MM.1S (cell line): ENCODE measurements around the gene SPDL1.

Source experiments
- DNase-seq: peaks from one replicate; pipeline ENCODE4 v3.0.0-alpha.2; 2015
- H2AFZ ChIP-seq: fragments of 300-600 bp; sonication (generic); 2 replicates; pipeline ENCODE4 v1.6.0; 2016; ENCODE audit warnings: antibody characterized with exemption, low read length
- H3F3A ChIP-seq: fragments of 300-600 bp; sonication (generic); 2 replicates; pipeline ENCODE4 v1.6.1; 2016; ENCODE audit warnings: mild to moderate bottlenecking, antibody characterized with exemption, low read length, moderate library complexity, mixed read lengths; ENCODE audit not compliant: insufficient read depth
- H3K27ac ChIP-seq: fragments of 300-600 bp; sonication (generic); 2 replicates; pipeline ENCODE4 v1.5.1; 2016; ENCODE audit warnings: mild to moderate bottlenecking, low read length
- H3K27me3 ChIP-seq: fragments of 300-600 bp; sonication (generic); replicated peaks from 2 replicates; pipeline ENCODE4 v1.6.0; 2016; ENCODE audit warnings: low read length; ENCODE audit not compliant: insufficient read depth
- H3K36me3 ChIP-seq: fragments of 300-600 bp; sonication (generic); replicated peaks from 2 replicates; pipeline ENCODE4 v1.6.1; 2016; ENCODE audit warnings: mild to moderate bottlenecking, low read length, mixed read lengths; ENCODE audit not compliant: insufficient read depth
- H3K4me1 ChIP-seq: fragments of 300-600 bp; sonication (generic); 2 replicates; pipeline ENCODE4 v1.6.1; 2016; ENCODE audit warnings: low read length, mixed read lengths
- H3K4me2 ChIP-seq: fragments of 300-600 bp; sonication (generic); 2 replicates; pipeline ENCODE4 v1.6.0; 2016; ENCODE audit warnings: low read depth, low read length
- H3K4me3 ChIP-seq: fragments of 300-600 bp; sonication (generic); 2 replicates; pipeline ENCODE4 v1.5.1; 2016; ENCODE audit warnings: low read length, mixed read lengths
- H3K79me2 ChIP-seq: fragments of 300-600 bp; sonication (generic); 2 replicates; pipeline ENCODE4 v1.6.1; 2016; ENCODE audit warnings: mixed run types, low read length, mixed read lengths
- H3K9ac ChIP-seq: fragments of 300-600 bp; sonication (generic); 2 replicates; pipeline ENCODE4 v1.6.1; 2016; ENCODE audit warnings: low read length, mixed read lengths
- H3K9me2 ChIP-seq: fragments of 300-600 bp; sonication (generic); replicated peaks from 2 replicates; pipeline ENCODE4 v1.6.1; 2016; ENCODE audit warnings: mild to moderate bottlenecking, low read length, mixed read lengths; ENCODE audit not compliant: insufficient read depth
- H3K9me3 ChIP-seq: fragments of 300-600 bp; sonication (generic); replicated peaks from 2 replicates; pipeline ENCODE4 v1.6.1; 2016; ENCODE audit warnings: mild to moderate bottlenecking, low read length, mixed read lengths; ENCODE audit not compliant: insufficient read depth
- H4K20me1 ChIP-seq: fragments of 300-600 bp; sonication (generic); 2 replicates; pipeline ENCODE4 v1.6.1; 2016; ENCODE audit warnings: mild to moderate bottlenecking, low read length, moderate library complexity, mixed read lengths; ENCODE audit not compliant: insufficient read depth
- CTCF ChIP-seq: fragments of 300-600 bp; sonication (generic); IDR thresholded peaks from 2 replicates; pipeline ENCODE4 v1.5.1; 2016; ENCODE audit warnings: antibody characterized with exemption, low read length, mixed read lengths
- EZH2 ChIP-seq: fragments of 300-600 bp; sonication (generic); optimal IDR thresholded peaks from 2 replicates; pipeline ENCODE3; 2017; ENCODE audit warnings: low read depth, mild to moderate bottlenecking, antibody characterized with exemption, low read length, mixed read lengths
- EZH2phosphoT487 ChIP-seq: fragments of 300-600 bp; sonication (generic); IDR thresholded peaks from 2 replicates; pipeline ENCODE4 v1.6.1; 2018; ENCODE audit warnings: antibody characterized with exemption, low read length

Gene SPDL1

GRCh38 chr5:169636477-169637084 lies 53.0 kb downstream of the SPDL1 start:
- Histone ChIP-seq H3K27ac (peak overlapping the region; percentile 53; the same call in 1 of the 2 replicates), H2AFZ (peak overlapping the region; percentile 87)

GRCh38 chr5:169637085-169637548 lies 53.5 kb downstream of the SPDL1 start, which contains the start of gene DOCK2:
TSS of gene DOCK2 (plus strand) at chr5:169637275. CDS start at chr5:169637327, 52 bp downstream.
- peak; percentile 70 for DNase-seq
- Histone ChIP-seq H3K4me2 (peak within 1 kb of the TSS; percentile 77), H2AFZ (peak within 1 kb of the TSS; percentile 87), H3K9ac (peak within 1 kb of the TSS; percentile 75), H3K36me3 (no peaks in the 10 kb centered on the region), H3K4me1 (peaks cover 9% of the 10 kb centered on the region), H3K9me2 (no peaks in the 10 kb centered on the region), H3K4me3 (peak within 1 kb of the TSS; percentile 69), H3F3A (no peaks in the 10 kb centered on the region), H3K9me3 (no peaks in the 10 kb centered on the region), H3K79me2 (peaks cover 57% of the 10 kb centered on the region), H4K20me1 (no peaks in the 10 kb centered on the region), H3K27ac (peak within 1 kb of the TSS; percentile 53; the same call in 1 of the 2 replicates), H3K27me3 (no peaks in the 10 kb centered on the region)
- TF ChIP-seq EZH2 (no peak), EZH2phosphoT487 (no peak), CTCF (no peak)

More at GRCh38 chr5:169636477-169637084, 53.0 kb downstream of the SPDL1 start:
- Histone ChIP-seq H3K36me3 (no peaks in the 10 kb centered on the region), H3K4me1 (peaks cover 9% of the 10 kb centered on the region), H3K9me2 (no peaks in the 10 kb centered on the region), H3K4me3 (peak overlapping the region; percentile 69), H3F3A (no peaks in the 10 kb centered on the region), H3K9ac (peak overlapping the region; percentile 75), H3K79me2 (peaks cover 51% of the 10 kb centered on the region), H3K4me2 (peak overlapping the region; percentile 77), H4K20me1 (no peaks in the 10 kb centered on the region), H3K9me3 (no peaks in the 10 kb centered on the region), H3K27me3 (no peaks in the 10 kb centered on the region)
- no peak for DNase-seq
- TF ChIP-seq EZH2: no peak
- no peak for TF ChIP-seq EZH2phosphoT487
- TF ChIP-seq CTCF: no peak

GRCh38 chr5:169637549-169638121 lies 54.1 kb downstream of the SPDL1 start:
- peak overlapping the region; percentile 69 for H3K4me3 ChIP-seq
- H3K36me3 ChIP-seq: no peaks in the 10 kb centered on the region
- H3F3A ChIP-seq: no peaks in the 10 kb centered on the region
- DNase-seq: peak; percentile 59
- H3K4me1 ChIP-seq: peaks cover 9% of the 10 kb centered on the region
- H3K9ac ChIP-seq: peak overlapping the region; percentile 75
- H3K9me3 ChIP-seq: no peaks in the 10 kb centered on the region
- no peaks in the 10 kb centered on the region for H3K9me2 ChIP-seq
- H3K4me2 ChIP-seq: peak overlapping the region; percentile 77
- no peaks in the 10 kb centered on the region for H3K27me3 ChIP-seq
- H2AFZ ChIP-seq: peak overlapping the region; percentile 87
- H3K27ac ChIP-seq: peak overlapping the region; percentile 53; the same call in 1 of the 2 replicates
- TF ChIP-seq EZH2: no peak
- TF ChIP-seq EZH2phosphoT487: no peak
- no peak for TF ChIP-seq CTCF
- H3K79me2 ChIP-seq: peaks cover 62% of the 10 kb centered on the region
- H4K20me1 ChIP-seq: no peaks in the 10 kb centered on the region
